GM10266 (cell line): ENCODE measurements around the gene MEPE.

Experiments
- DNase-seq: peaks from one replicate; pipeline ENCODE4 v3.0.0; 2012; ENCODE audit errors: extremely low spot score
- CTCF ChIP-seq: IDR thresholded peaks from 2 replicates; pipeline ENCODE4 v1.5.1; 2012; ENCODE audit warnings: mild to moderate bottlenecking, low read depth; ENCODE audit not compliant: control insufficient read depth, insufficient read depth; ENCODE audit errors: missing control alignments

The MEPE gene

GRCh38 chr4:87804871-87805270 is 27.9 kb upstream of the MEPE start:
- no peak for TF ChIP-seq CTCF
- DNase-seq, result no peak

DNA sequence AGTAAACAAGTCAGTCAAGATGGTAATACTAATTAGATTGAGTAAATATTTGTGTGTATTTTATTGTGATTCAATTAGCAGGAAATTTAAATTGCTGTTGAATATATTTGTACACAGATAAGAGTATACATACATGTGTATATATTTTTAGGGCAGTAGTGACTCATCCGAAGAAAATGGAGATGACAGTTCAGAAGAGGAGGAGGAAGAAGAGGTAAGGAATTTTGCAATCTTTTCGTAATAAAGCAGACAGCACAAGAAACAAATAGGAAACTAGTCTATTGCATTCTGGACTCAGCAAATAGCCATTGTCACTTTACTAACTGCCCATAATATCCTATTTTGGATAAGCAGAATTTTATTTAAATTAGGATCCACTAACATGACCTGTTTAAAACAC is 26.8 kb upstream of the MEPE start:
- DNase-seq, result no peak
- no peak for TF ChIP-seq CTCF

DNA sequence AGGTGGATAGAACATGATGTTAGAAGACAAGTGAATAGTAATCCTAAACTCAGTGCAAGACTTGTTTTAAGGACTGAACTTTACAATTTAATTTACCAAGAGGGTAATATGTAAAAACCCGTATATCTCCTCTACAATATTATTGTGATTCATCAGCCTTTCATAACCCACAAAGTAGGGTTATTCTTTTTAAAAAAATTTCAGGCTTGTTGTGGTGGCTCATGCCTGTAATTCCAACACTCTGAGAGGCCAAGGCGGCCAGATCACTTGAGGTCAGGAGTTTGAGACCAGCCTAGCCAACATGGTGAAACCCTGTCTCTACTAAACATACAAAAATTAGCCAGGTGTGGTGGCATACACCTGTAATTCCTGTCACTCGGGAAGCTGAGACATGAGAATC is 26.2 kb upstream of the MEPE start:
- no peak for DNase-seq
- no peak for TF ChIP-seq CTCF

- no peak for DNase-seq
- no peak for TF ChIP-seq CTCF
Measured at GRCh38 chr4:87807402-87807801, 25.4 kb upstream of the MEPE start.

- TF ChIP-seq CTCF, result no peak
- no peak for DNase-seq
Measured at GRCh38 chr4:87811977-87812376, 20.8 kb upstream of the MEPE start.

GRCh38 chr4:87819281-87819919 is 13.4 kb upstream of the MEPE start:
- TF ChIP-seq CTCF, result no peak
- no peak for DNase-seq

DNA sequence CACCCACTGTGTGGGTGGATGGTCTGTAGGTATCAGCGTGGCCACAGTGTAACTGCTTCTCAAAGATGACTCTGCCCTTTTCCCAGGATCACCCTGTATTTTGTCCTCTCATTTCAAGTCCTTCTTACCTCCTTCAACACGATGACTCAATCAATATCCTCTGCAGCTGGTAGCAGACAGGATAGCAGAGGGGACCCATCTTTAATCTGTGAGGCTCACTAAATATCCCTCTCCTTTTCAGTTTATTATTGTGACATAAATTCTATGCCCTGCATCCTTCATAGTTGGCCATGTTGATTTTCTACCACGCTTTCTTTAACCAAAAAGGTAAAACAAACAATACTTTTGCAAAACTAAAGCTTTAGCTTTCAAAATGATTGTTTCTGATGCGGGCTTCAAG is 9.6 kb upstream of the MEPE start:
- TF ChIP-seq CTCF, result no peak
- DNase-seq, result no peak
